GM19025 (cell line): Measurements from ENCODE around the gene DNMT1.

Source experiments
- ATAC-seq: cut with Tn5 transposase; IDR thresholded peaks from one replicate; pipeline ENCODE4 v1.9.1; 2021; ENCODE audit warnings: mild to moderate bottlenecking, low read depth, moderate library complexity; ENCODE audit not compliant: unreplicated experiment

DNMT1 gene

DNA sequence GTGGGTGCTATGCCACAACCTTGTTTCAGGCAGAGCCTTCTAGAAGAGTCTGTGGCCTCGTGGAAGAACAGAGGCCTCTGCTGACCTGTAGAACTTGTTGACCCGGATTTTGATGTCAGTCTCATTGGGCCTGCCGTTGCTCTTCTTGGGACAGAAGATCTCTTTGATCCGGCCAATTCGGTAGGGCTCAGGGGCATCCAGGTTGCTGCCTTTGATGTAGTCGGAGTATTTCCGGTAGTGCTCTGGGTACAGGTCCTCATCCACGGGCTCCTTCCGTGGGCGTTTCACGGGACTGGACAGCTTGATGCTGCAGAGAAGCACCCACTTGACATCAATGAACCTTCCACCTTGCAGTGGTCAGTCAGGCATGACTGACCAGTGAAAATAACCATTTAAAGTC lies 51.1 kb downstream of the DNMT1 start:
- ATAC-seq = no peak

DNA sequence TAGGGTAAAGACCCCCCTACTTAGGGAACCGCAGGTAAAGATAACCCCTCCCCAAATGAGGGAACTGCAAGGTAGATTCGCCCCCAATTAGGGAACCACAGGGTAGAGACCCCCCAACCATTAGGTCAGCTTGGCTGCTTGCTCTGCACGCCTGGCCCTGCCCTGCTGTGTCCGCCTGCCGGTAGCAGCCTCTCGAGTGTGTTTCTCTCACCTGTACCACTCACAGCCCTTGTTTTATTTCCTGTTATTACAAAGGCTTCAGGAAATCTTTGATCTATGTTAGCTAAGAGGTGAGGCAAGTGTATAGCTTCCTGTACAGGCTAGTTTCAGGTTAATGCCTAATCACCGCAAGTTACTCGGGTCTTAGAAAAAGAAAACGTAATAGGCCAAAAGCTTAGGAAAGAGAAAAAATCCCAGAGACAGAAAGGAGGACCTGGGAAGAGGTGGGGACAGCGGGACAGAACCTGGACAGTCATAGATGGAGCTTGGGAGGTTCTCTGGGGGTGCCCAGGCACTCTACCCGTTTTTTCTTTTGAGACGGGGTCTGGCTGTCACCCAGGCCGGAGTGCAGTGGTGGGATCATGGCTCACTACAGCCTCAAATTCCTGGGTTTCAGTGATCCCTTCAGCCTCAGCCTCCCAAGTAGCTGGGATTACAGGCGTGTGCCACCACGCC lies 51.9 kb downstream of the DNMT1 start:
- no peak for ATAC-seq

DNA sequence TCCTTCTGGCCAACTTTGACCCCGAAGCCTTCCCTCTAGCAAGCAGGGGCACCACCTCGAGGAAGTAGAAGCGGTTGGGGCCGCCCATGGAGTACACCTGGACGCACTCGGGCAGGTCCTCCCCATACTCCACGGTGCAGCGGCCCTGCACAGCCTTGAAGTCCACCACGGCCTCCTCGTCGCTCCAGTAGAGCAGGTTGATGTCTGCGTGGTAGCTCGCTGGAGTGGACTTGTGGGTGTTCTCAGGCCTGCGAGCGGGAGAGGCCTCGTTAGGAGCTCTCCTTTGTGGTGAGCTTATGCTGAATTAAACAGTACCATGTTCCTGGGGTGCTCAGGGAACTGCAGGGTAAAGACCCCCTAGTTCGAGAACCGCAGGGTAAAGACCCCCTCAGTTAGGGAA lies 52.8 kb downstream of the DNMT1 start:
- no peak for ATAC-seq

- no peak for ATAC-seq
Measured at GRCh38 chr19:10141479-10141878, 53.3 kb downstream of the DNMT1 start.

DNA sequence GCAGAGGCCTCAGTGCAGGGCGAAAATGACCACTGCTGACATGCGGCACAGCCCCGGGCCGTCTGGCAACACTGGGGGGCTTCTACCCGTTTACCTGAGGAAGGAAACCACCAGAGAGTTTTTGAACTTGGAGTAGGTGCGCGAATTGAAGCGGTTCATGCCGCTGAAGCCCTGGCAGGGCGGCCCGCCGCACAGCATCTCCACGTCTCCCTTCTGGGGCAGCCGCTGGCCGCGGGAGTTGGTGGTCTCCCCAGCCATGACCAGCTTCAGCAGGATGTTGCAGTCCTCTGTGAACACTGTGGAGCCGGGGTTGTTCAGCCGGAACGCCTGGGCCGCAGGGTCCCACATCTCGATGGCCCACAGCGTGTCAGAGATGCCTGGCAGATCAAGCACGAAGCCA lies 54.8 kb downstream of the DNMT1 start:
- no peak for ATAC-seq

GRCh38 chr19:10138879-10139795 lies 55.6 kb downstream of the DNMT1 start:
- no peak for ATAC-seq

DNA sequence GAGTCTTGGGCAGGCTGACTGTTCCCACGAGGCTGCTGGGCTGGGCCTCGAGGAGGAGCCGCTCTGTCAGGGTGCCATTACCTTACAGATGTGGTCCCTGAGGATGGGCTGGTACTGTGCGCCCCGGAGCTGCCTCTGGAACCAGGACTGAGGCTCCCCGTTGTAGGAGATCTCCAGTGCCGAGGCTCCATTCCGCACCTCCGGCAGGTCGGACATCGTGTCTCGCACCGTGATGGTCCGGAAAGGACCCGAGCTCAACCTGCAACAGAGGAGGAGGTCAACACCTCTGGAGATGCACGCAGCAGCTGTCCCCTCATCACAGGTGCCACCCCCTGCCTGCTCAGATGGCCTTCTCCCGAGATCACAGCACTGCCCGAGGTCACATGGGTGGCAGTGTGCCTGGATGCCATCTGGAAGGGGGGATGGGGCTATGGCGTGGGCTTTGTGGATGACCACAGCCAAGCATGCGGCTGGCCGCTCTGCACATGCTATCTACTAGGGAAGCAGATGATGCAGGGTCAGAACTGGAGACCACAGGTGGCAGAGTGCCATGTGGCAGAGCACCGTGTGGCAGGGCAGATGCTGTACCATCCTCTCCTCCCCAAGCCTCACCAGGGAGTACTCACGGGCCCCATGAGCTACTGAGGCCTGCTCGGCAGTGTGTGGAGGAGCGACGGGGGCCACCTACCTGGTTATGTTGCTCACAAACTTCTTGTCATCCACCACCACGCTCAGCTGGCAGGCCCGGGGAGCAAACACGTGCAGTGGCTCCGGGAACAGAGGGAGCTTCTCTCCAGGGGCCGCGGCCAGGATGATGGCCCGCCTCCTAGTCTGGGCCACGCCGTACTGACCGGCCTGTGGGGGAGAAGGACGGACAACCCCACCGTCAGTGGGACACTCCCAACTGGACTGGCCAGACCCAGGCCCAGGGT lies 56.7 kb downstream of the DNMT1 start:
- ATAC-seq = no peak

DNA sequence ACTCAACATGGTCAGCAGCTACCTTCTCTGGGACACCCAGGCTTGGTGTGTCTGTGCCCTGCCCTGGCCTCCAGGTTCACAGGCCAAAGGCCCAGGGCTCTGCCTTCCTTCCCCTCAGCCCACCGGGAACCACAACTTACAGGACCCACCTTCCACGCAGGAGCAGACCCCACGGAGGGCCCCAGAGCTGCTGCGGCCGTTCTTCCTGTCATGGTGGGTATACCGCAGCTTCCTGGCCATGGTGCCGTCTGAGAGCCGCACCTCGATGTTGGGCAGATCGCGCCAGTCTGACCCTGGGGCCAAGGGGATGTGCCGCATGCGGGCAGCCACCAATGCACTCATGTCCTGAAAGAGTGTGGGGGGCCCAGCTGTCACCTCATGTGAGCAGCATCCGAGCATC lies 57.8 kb downstream of the DNMT1 start:
- no peak for ATAC-seq

- no peak for ATAC-seq
Measured at GRCh38 chr19:10135551-10136334, 59.0 kb downstream of the DNMT1 start.

DNA sequence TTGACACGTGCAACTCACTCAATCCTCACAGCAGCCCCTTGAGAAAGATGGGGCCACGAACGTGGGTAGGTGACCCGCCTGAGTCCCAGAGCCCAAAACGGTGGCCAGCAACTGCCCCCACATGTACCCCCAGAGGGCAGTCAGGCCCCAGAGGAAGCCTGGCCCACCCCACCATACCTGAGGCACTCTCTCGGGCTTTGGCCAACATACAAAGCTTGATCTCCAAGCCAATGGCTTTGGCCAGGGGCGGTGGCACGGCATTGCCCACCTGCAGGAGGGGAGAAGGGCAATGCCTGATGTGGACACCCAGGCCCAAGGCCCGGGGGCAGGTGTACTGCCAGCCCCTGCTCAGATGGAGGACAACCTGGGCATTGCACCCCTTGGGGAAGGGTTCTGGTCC lies 60.7 kb downstream of the DNMT1 start:
- ATAC-seq = no peak

DNA sequence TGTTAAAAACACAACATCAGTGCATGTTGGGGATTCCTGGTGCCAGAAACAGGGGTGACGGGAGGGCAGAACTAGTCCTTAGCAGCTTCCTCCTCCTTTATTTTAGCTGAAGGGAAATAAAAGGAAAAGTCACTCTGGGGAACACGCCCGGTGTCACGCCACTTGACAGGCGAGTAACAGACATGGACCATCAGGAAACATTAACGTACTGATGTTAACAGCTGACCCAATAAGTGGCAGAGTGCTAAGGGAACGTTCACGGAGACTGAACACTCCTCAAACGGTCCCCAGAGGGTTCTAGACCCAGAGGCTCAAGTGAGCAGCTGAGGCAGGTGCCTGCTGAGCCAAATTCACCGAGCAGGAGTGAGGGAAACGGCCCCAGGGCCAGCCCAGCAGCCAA lies 61.2 kb downstream of the DNMT1 start:
- no peak for ATAC-seq

DNA sequence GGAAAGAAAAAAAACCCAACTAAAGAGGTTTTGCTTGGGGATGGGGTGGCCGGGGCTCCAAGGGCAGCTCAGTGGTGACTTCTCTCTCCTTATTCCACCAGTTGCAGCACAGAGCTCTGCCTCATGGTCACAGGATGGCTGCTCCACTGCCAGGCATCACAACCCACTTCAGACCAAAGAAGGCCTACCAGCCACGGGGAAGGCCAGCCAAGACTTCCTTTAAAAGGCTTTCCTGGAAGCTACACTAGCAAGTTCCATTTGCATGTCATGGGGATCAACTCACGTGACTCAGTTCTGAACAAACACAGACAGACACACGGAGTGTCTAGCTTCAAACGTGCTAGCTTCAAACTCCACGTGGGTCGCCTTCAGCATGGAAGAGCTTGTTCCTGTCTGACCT lies 61.8 kb downstream of the DNMT1 start:
- ATAC-seq = no peak

- no peak for ATAC-seq
Measured at GRCh38 chr19:10126213-10126639, 68.5 kb downstream of the DNMT1 start.

- no peak for ATAC-seq
Measured at GRCh38 chr19:10124429-10124828, 70.3 kb downstream of the DNMT1 start.

- ATAC-seq = no peak
Measured at GRCh38 chr19:10122045-10122444, 72.7 kb downstream of the DNMT1 start.

GRCh38 chr19:10120538-10121189 lies 74.1 kb downstream of the DNMT1 start:
- no peak for ATAC-seq

GRCh38 chr19:10118960-10119359 lies 75.8 kb downstream of the DNMT1 start:
- ATAC-seq = no peak

GRCh38 chr19:10116866-10117616 lies 77.7 kb downstream of the DNMT1 start:
- no peak for ATAC-seq
